Peyer's patch (tissue), 4 donors: ENCODE measurements around the gene LSM4.

Experiments
- CTCF ChIP-seq, 6 experiments: fragments of 450-650 bp in 4 of 6; fragments of 200-600 bp in 2 of 6; sonication (generic) in 1 of 6; IDR thresholded peaks; one replicate each; pipeline ENCODE4 v1.5.1; 2017 to 2019; ENCODE audit warnings: antibody characterized with exemption in 6 of 6, mild to moderate bottlenecking in 3 of 6, moderate library complexity in 1 of 6
- POLR2A ChIP-seq, 2 donors: fragments of 450-650 bp; IDR thresholded peaks; one replicate each; pipeline ENCODE4 v1.5.1; 2017; ENCODE audit warnings: antibody characterized with exemption in 2 of 2, mild to moderate bottlenecking in 2 of 2, moderate library complexity in 2 of 2

- TF ChIP-seq CTCF (IDR thresholded peaks at IDR 0.05) = no peak
- no peak for TF ChIP-seq POLR2A (IDR thresholded peaks at IDR 0.05)
Measured at GRCh38 chr19:18342090-18342632, 19.3 kb upstream of the LSM4 start.
